ENCODE data around the gene SLC25A29.
A peak's percentile ranks its signal among the peaks of the same experiment; 100 is the strongest.
"Not testable (repeated sequence)": the region's sequence is repeated elsewhere in the genome, so short reads cannot be mapped to it uniquely, and the experiment has no call there.

SLC25A29 gene

DNA sequence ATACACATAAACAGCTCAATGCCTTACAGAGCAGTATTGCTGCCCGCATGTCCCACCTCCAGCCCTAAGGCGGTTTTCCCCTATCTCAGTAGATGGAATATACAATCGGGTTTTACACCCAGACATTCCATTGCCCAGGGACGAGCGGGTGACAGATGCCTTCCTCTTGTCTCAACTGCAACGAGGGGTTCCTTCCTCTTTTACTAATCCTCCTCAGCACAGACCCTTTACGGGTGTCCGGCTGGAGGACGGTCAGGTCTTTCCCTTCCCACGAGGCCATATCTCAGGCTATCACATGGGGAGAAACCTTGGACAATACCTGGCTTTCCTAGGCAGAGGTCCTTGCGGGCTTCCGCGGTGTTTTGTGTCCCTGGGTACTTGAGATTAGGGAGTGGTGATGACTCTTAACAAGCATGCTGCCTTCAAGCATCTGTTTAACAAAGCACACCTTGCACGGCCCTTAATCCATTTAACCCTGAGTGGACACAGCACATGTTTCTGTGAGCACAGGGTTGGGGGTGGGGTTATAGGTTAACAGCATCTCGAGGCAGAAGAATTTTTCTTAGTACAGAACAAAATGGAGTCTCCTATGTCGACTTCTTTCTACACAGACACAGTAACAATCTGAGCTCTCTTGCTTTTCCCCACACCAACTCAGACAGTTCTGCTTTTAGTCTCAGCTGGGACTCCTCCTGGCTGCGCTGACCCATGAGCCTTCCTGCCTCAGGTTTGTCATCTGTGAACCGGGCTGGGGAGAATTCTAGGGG lies 6.0 kb upstream of the SLC25A29 start:
- not testable (repeated sequence) for DNase-seq (ENCODE audit: low spot score)

DNA sequence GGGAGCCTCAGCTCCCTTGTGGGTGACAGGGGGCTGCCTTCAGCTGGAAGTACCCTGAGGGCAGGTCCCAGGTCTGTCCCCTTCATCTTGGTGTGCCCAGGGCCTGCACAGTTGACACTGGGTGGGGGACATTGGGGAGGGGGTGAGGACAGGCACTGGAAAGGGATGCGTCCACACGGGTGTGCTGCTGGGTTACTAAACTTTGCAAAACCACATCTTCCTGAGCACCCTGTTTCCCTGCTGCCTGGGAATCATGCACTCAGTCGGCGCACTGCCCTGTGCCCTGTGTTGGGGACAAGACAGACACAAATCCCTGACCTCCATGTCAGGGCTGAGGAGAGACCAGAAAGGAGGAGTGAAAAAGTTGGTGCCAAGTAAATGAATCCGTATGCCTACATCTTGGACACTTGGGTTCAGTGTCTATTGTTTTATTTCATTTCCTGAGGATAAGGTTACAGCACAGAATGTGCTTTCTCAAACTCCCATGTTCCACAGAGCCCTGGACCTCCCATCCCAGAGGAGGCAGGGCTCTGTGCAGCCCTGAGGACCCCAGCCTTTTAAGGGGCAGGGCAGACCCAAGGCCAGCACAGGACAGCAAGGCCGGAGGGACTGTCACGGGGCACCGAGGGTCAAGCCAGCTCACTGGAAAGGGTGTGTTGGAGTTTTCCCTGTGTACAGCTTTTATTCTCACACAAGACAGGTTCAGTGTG lies 2.9 kb upstream of the SLC25A29 start:
- DNase-seq (ENCODE audit: low spot score), result no peak

DNA sequence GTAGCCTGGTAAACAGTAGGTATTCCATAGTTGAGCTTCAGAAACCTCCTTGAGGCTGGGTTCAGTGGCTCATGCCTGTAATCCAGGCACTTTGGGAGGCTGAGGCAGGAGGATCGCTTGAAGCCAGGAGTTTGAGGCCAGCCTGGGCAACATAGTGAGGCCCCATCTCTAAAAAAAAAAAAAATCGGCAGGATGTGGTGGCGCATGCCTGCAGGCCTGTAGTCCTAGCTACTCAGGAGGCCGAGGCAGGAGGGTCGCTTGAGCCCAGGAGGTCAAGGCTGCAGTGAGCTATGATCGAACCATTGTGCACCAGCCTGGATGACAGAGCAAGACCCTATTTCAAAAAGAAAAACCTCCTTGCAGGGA lies 2.2 kb upstream of the SLC25A29 start:
- DNase-seq (ENCODE audit: low spot score), result not testable (repeated sequence)

DNA sequence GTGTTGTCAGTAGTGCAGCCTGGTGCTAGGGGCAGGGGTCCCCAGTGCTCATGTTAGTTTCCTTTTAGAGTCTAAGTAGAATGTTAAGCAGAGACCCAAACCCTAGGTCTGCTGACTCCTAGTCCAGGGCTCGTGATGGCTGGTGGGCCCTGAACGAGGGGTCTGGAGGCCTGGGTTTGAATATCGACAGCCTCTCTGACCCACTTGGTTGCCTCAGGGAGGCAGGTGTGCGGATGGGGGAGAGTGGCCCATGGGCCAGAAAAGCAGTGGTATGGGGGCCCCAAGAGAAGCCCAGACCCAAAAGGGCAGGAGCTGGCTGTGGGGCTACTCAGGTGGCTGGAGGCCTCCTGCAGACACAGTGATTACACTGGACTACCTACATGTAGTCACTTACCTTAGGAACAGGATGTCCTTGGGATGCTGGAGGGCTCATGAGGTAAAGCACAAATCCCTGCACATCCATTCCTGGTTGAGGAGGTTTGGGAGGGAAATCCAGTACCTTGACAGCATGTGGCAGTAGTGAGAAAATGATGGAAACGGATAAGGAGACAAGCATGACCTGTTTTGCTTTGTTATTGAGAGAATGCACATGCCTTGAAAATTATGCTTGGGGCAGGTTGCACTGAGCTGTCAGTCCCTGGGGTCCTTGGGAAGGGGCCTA lies 1.7 kb upstream of the SLC25A29 start:
- no peak for DNase-seq (ENCODE audit: low spot score)

DNA sequence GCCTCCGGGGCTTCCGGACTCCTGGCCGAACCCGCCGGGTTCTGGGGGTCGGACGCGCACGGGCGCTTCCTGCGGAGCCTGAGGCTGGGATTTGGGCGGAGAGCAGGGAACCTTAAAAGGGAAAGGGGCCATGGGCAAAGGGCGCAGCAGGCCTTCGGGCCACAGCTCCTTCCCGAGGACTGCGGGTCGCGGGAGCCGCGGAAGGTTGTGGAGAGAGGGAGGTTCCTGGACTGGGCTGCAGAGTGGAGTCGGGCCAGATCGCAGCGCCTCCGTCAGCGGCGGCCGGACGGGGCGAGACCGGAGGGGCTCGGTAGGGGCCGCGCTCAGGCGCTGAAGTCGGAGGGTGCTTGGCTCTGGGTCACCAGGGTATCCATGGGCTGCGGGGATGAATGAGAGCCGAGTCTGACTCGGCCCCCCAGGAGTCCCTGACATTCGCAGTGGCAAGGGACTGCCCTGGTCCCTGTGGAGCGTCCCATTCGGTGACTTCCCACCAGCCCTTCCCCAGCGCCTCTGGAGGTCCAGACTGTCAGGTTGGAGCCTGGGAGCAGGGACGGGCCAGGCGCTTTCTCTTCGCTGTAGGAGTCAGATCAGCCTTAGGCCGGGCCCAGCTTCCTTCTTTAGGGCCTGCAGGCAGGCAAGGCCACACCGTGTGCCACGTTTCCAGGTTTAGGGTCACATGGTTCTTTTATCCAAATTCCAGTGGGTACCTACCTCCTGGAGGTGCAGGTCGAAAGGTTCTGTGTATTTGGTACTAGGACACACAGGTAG lies 938 bp upstream of the SLC25A29 start:
- peak; percentile 39 for DNase-seq (ENCODE audit: low spot score)

DNA sequence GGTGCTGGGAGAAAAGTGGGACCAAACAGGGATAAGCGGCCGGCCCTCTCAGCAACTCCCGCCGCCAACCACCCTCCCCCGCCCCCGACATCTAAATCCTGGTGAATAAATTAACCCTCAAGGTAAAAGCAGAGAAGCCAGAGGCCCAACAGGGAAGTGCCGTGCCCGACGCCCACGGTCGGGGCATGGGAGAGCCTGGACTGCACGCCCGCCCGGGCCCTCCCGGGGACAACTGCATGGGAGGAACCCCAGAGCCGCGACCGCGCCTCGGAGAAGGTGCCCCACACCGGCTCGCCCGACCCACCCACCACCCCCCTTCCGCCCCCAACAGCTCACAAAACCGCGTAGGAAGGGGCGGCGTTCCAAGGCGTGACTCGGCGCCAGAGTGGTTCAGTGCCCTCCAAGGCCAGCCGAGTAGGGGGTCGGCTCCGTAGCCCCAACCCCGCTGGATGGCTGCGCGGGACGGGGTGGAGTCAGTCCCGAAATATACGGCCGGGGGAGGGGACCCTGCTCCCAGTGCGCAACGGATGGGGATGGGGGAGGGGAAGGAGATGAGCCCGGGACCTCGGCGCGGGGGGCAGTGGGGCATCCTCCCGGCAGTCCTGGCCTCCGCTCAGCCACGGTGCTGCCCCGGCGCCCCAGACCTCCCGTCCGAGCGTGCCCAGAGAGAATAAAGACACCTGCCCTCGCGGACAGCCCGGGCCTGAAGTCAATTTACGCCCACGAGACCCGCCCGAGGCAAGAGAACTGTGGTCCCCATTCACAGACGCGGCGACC lies 732 bp downstream of the SLC25A29 start:
- DNase-seq (ENCODE audit: low spot score), result peak; percentile 43

DNA sequence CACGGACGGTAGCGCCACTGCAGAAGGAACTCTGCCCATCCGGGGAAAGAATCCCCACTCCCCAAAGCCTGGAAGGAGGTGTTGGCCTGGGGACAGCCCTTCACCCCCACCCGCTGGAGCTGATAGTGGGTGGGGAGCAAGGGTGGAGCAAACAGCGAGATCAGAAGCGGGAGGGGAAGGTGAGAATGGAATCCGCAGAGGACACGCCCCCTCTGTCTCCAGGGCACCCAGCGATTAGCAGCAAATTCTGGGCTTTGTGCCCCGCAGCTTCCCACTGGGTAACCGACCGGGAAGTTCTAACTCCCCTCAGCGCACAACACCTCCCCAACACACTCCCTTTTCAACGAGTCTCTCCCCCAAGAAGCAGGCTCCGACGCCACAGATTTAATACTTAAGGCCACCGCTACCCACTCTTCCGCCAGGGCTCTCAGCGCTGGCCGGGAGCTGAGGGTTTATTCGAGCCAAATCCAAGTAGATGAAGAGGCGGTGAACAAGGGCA lies 1.4 kb downstream of the SLC25A29 start:
- peak; percentile 70 for DNase-seq (ENCODE audit: low spot score)

DNA sequence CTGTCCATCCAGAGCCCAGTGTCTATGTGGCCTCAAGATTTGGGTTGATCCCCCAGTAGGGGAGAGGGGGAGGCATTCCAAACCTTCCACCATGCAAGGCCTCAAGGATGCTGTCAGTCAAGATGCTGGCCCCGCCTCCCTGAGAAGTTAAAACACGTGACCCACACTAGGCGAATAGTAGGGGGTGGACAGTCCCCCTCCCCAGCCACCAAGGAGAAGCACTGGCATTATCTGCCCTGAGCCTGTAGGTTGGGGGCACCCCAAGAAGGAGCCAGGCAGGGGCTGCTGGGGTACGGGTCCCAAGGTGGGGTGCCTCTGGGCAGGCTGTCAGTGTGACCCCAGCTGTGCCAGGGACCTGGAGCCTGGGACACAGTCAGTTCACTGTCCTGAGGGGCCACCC lies 2.3 kb downstream of the SLC25A29 start:
- no peak for DNase-seq (ENCODE audit: low spot score)

DNA sequence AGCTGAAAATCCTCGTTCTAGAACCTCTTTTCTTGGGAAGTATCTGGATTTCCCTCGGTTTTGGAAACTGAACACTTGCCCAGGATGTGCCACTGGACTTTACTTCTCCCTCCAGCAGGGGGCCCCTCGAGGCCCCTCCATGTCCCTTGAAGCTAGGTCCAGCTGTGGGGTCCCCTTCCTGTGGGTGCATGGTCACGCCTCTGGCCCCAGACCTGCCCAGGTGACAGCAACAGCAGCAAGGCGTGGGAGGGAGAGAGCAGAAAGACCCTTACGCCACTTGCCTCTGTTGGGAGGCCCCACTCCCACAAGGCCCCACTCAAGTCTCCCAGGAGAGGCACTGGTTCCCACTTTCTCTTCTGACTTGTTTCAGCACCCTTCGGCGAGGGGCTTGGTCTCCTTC lies 3.1 kb downstream of the SLC25A29 start:
- DNase-seq (ENCODE audit: low spot score), result peak; percentile 23

DNA sequence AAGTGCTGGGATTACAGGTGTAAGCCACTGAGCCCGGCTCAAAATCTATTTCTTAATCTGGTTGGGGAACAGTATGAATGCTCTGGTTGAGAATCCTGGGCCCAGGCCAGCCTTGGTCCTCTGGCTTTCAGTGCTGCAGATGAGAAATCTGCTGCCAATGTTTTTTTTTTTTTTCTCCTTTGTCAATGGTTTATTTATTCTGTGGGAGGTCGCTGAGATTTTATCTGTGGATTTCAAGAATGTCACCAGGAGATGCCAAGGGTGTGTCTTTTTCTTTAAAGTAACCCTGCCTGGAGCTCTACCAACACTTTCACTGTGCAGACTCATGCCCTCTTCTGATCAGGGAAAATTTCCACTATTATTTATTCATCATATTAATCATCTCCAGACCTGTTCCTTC lies 3.6 kb downstream of the SLC25A29 start:
- DNase-seq (ENCODE audit: low spot score), result peak; percentile 31

DNA sequence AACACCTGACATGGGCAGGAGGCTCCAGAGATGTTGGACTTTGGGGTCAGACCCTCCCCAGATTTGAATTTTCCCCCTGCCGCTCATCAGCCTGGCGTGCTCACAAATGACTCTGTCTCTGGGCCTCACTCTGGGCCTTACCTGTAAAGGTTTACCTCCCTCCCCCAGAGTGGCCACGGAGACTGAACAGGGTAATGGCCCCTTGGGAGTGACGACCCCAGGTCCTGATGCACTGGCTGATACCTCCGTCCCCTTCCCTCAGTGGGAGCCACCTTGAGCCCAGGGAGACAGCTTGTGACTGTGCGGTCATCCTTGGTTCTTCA lies 7.0 kb downstream of the SLC25A29 start:
- DNase-seq (ENCODE audit: low spot score), result no peak

DNA sequence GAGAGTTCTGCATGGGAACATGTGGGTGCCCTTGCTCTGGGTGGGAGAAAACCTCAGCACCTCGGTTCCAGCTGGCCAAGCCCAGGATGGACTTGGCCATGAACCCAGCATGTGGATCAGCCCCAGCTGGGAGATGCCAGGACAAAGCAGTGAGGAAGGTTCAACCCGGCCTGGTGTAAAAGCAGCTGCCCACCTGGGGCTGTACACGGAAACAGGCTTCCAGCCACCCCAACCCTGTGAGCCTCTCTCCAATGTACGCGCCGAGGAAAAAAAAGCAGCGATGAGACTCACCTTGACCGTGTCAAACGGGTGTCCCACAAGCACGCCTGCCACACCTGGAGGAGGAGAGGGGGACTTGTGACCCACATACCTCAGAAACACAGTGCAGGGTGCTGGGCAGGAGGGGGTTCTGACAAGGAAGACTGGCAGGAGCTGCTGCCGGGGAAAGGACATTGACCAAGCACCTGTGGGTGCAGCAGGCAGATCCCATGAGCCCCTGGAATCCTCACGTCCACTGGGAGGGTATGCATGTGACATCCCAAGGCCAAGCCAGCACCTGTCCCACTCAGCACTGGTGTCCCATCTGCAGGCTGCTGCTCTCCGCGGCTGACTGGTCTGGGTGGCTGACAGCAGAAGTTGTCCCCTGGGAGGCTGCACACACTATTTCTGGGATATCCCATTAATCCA lies 7.5 kb downstream of the SLC25A29 start:
- no peak for DNase-seq (ENCODE audit: low spot score)

DNA sequence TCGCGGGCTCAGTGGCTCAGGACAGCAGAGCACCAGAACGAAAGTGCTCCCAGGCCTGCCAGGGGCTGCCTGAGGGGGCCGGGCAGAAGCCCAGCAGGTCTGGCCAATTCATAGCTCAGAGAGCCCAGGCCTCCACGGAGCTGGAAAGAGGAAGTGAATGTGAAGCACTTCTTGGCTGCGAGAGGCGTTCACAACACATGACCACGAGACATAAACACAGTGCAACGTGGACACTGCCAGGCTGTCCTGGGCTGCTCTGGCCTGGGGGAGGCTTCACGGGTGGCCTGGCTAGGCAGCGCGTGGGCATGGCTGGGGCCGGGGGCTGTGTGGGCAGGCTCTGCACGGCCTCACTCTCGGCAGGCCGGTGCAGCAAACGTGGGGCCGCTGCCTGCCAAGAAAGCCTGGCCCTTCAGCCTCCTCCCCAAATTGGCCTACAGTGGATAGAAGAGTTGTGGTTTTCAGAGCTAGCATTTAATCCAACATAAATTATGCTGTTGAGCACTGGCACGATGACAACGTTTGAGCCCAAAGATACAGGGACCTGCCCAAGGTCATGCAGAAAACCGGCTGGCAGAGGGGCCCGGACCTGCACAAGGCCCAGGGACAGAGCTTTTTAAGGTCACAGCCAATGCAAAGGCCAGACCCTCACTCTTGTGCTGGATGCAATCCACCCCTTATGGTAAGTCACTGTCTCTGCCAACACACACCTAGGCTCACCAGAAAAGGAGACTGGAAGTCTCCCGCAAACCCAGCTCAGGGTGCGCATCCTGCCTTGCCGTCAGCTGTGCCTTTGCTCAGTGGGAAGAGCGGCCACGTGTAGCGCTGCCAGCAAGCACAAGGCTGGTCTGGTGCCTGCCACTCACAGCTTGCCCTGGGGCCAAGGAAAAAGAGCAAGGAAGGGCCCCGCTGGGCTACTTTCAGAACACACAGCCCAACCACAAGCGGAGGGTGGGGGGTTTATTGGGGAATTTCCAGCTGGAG lies 8.6 kb downstream of the SLC25A29 start:
- peak; percentile 30 for DNase-seq (ENCODE audit: low spot score)

DNA sequence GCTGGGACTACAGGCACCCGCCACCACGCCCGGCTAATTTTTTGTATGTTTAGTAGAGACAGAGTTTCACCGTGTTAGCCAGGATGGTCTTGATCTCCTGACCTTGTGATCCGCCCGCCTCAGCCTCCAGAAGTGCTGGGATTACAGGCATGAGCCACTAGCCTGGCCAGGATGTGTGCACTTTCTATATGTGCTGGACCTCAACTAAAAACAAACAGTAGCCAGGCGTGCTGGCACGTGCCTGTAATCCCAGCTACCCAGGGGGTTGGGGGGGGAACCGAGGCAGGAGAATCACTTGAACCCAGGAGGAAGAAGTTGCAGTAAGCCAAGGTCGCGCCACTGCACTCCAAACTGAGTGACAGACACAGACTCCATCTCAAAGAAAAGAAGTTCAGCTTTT lies 9.5 kb downstream of the SLC25A29 start:
- DNase-seq (ENCODE audit: low spot score), result not testable (repeated sequence)

DNA sequence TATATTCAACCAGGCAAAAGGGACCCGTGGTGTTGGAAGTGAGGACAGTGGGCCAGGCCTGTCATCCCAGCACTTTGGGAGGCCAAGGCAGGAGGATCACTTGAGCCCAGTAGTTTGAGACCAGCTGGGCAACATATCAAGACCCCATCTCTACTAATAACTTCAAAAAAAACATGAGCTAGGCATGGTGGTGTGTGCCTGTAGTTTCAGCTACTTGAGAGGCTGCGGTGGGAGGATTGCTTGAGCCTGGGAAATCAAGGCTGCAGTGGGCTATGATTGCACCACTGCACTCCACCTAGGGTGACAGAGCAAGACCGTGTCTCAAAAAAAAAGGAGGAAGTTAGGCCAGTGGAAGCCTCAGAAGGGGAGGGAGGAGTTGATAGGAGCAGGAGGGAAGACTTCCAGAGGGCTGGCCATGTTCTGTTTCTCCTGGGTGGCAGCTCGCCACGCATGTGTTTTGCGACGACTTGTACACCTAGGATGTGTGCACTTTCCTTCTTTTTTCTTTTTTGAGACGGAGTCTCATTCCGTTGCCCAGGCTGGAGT lies 10.1 kb downstream of the SLC25A29 start:
- DNase-seq (ENCODE audit: low spot score), result no peak

DNA sequence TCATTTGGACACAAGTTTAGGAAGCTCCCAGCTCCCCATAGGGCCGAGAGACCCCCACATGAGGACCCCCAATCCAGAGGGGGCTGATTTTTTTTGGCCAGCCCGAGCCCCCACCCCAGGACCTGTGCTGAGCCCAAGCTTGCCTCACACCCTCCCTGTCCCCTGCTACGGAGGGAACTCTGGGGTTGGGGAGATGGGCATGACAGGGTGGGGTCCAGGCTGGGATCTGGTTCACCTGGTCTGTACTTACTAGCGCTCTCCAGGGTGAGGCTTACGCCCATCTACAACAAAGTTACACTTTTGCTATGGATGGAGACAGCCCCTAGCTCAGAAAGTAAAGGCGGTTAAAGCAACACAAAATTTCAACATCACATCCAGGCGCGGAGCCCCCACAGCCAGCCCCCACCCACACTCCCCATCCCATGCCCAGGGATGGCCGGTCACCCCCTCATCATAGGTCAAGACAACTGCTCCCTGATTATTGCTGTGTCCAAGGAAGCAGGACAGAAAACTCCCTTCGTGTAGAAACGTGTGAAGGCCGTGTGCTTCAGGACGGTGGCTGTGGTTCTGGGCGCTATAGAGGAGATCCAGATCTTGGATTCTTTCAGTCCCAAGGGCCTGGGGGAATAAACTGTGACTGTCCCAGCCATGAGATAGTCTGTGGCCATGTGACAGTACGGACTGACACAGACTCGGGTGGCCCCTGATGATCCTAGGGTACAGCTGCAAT lies 10.7 kb downstream of the SLC25A29 start:
- no peak for DNase-seq (ENCODE audit: low spot score)

DNA sequence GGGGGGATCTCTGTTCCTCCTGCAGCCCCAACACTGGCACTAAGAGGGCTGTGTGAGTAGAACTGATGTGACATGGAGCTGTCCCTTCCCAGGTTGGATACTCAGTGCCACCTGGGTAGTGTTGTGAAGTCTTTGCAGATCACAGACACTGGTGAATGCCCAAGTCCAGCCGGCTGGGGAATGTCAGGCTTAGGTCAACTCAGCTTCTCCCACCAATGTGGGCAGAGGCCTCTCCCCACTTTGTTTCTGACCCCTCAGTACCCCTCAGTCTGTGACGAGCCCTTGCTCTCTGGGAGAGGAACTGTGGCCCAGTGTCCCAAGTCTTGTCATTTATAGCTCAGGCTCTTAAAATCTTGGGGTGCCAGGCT lies 11.3 kb downstream of the SLC25A29 start:
- no peak for DNase-seq (ENCODE audit: low spot score)

DNA sequence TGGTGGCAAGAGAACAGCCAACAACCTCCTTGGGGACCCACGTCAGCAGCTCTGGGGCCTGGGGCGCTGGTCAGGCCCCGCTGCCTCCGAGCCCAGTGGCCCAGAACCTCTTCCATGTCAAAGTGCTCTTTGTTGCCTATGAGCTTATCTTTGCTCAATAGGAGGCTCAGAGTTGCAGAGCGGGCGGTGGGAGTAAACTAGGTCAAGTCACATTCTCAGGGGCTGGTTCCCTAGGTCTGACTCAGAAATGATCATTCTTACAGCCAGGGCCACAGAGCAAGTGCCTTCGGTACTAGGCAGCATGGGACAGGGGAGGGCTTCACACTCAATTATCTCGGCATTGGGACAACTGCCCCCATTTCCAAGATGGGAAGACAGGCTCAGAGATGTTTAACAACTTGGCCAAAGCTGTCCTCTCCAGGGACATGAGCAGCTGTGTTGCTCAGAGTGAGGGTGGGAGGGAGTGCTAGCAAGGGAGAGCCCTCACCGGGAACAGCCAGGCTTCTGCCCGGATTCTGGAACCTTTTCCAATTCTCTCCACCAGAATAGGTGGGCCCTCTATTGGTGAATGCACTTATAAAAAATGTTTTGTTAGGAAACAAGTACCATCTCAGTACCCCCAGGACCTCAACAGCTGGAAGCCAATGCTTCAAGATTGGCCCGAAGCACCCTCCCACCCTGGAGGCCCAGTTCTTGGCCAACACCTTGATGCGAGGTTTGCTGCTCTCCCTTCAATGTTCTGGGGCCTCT lies 11.9 kb downstream of the SLC25A29 start:
- peak; percentile 71 for DNase-seq (ENCODE audit: low spot score)
